Measurements from ENCODE around the gene PFDN4. TPM values are rescaled to one million over a fixed set of nuclear protein-coding genes. Genes with fewer than 3 reads are reported as not detected.

The PFDN4 gene
- total RNA-seq, 1 donor, result 82.0 TPM

GRCh38 chr20:54208548-54209176 is 775 bp downstream of the PFDN4 start:
- H3K4me3 ChIP-seq (ENCODE audit: low read depth, low read length), result peak overlapping the region; percentile 88
- no peak for TF ChIP-seq CTCF (IDR thresholded peaks at IDR 0.05; ENCODE audit: insufficient read depth, low read depth, low read length)
- peak; percentile 97 for DNase-seq (ENCODE audit: low read depth)

- DNase-seq (ENCODE audit: low read depth), result no peak
- no peak for TF ChIP-seq CTCF (IDR thresholded peaks at IDR 0.05; ENCODE audit: insufficient read depth, low read depth, low read length)
- peak overlapping the region; percentile 88 for H3K4me3 ChIP-seq (ENCODE audit: low read depth, low read length)
Measured at GRCh38 chr20:54209216-54209813, 1.4 kb downstream of the PFDN4 start.

GRCh38 chr20:54212226-54212625 is 4.3 kb downstream of the PFDN4 start:
- DNase-seq (ENCODE audit: low read depth), result peak; percentile 96
- no peak for TF ChIP-seq CTCF (IDR thresholded peaks at IDR 0.05; ENCODE audit: insufficient read depth, low read depth, low read length)

GRCh38 chr20:54212871-54213270 is 5.0 kb downstream of the PFDN4 start:
- no peak for DNase-seq (ENCODE audit: low read depth)
- no peak overlapping the region for H3K4me3 ChIP-seq (ENCODE audit: low read depth, low read length)
- TF ChIP-seq CTCF (IDR thresholded peaks at IDR 0.05; ENCODE audit: insufficient read depth, low read depth, low read length), result no peak

More at GRCh38 chr20:54212226-54212625, 4.3 kb downstream of the PFDN4 start:
- H3K4me3 ChIP-seq (ENCODE audit: low read depth, low read length), result peak overlapping the region; percentile 12

GRCh38 chr20:54214566-54214965 is 6.7 kb downstream of the PFDN4 start:
- no peak for DNase-seq (ENCODE audit: low read depth)
- no peak for TF ChIP-seq CTCF (IDR thresholded peaks at IDR 0.05; ENCODE audit: insufficient read depth, low read depth, low read length)
- H3K4me3 ChIP-seq (ENCODE audit: low read depth, low read length), result no peak overlapping the region

- DNase-seq (ENCODE audit: low read depth), result no peak
- H3K4me3 ChIP-seq (ENCODE audit: low read depth, low read length), result no peak overlapping the region
Measured at GRCh38 chr20:54215157-54215789, 7.4 kb downstream of the PFDN4 start.

More at GRCh38 chr20:54215157-54215789, 7.4 kb downstream of the PFDN4 start:
- TF ChIP-seq CTCF (IDR thresholded peaks at IDR 0.05; ENCODE audit: insufficient read depth, low read depth, low read length), result no peak
